GM15510 (cell line): ENCODE data around the gene OR52I1.

Source experiments
- POLR2A ChIP-seq: IDR thresholded peaks from 3 replicates; pipeline ENCODE4 v1.6.1; 2011; ENCODE audit warnings: borderline replicate concordance; ENCODE audit not compliant: insufficient read length; ENCODE audit errors: extremely low read depth

OR52I1 gene

GRCh38 chr11:4606231-4607015, 12.6 kb downstream of the OR52I1 start:
- no peak for TF ChIP-seq POLR2A

- TF ChIP-seq POLR2A = no peak
These were observed 13.3 kb downstream of the OR52I1 start for GRCh38 chr11:4607096-4607495.

GRCh38 chr11:4607781-4608666, 14.2 kb downstream of the OR52I1 start, which contains the start of gene TRIM68:
Gene TRIM68, minus strand, starts transcription at chr11:4608231. Its CDS starts 2,727 bp downstream, at chr11:4605504.
- TF ChIP-seq POLR2A = peak; percentile 84

GRCh38 chr11:4610258-4610935, 16.6 kb downstream of the OR52I1 start:
- no peak for TF ChIP-seq POLR2A

GRCh38 chr11:4611986-4612385, 18.1 kb downstream of the OR52I1 start:
- TF ChIP-seq POLR2A = no peak

- no peak for TF ChIP-seq POLR2A
These were observed 22.1 kb downstream of the OR52I1 start for GRCh38 chr11:4615856-4616444.

- no peak for TF ChIP-seq POLR2A
These were observed 25.7 kb downstream of the OR52I1 start for GRCh38 chr11:4619514-4619913.

- TF ChIP-seq POLR2A = no peak
These were observed 32.6 kb downstream of the OR52I1 start for GRCh38 chr11:4626207-4627099.

GRCh38 chr11:4636136-4636535, 42.3 kb downstream of the OR52I1 start:
- no peak for TF ChIP-seq POLR2A

- no peak for TF ChIP-seq POLR2A
These were observed 43.3 kb downstream of the OR52I1 start, which contains the start of gene OR51D1 for GRCh38 chr11:4636962-4637661. Gene OR51D1, plus strand, starts transcription at chr11:4637477. Its CDS starts 2,314 bp downstream, at chr11:4639791.

GRCh38 chr11:4637662-4638047, 43.8 kb downstream of the OR52I1 start:
- TF ChIP-seq POLR2A = no peak

- no peak for TF ChIP-seq POLR2A
These were observed 46.1 kb downstream of the OR52I1 start for GRCh38 chr11:4639931-4640330.

GRCh38 chr11:4641501-4641900, 47.7 kb downstream of the OR52I1 start:
- no peak for TF ChIP-seq POLR2A
